HL-60 (cell line): Measurements from ENCODE around the gene GABBR2.

Experiments used
- DNase-seq, 2 experiments: peaks; one replicate each; pipeline ENCODE4 v3.0.0-alpha.2; 2010 to 2020; ENCODE audit warnings: low read depth in 1 of 2, low spot score in 1 of 2
- H3K27ac ChIP-seq: fragments of 250-450 bp; sonication (Bioruptor Pico); replicated peaks from 2 replicates; pipeline ENCODE4 v1.5.1; 2020; ENCODE audit warnings: mild to moderate bottlenecking, moderate library complexity
- H3K27me3 ChIP-seq: fragments of 250-450 bp; sonication (Bioruptor Pico); 2 replicates; pipeline ENCODE4 v1.5.1; 2021; ENCODE audit warnings: mild to moderate bottlenecking, moderate library complexity; ENCODE audit not compliant: insufficient read depth, poor library complexity, severe bottlenecking
- H3K4me3 ChIP-seq: replicated peaks from 2 replicates; pipeline ENCODE4 v1.5.1; 2011; ENCODE audit warnings: mild to moderate bottlenecking, control low read depth, low read length; ENCODE audit not compliant: insufficient read depth
- GABPA ChIP-seq: IDR thresholded peaks from 2 replicates; pipeline ENCODE4 v1.6.1; 2012; ENCODE audit warnings: low read depth
- POLR2AphosphoS5 ChIP-seq: IDR thresholded peaks from 2 replicates; pipeline ENCODE4 v1.6.1; 2012; ENCODE audit warnings: low read depth
- SPI1 ChIP-seq: IDR thresholded peaks from 2 replicates; pipeline ENCODE4 v1.6.1; 2012; ENCODE audit warnings: low read depth, mild to moderate bottlenecking, borderline replicate concordance
- TF ChIP-seq, protein P1 (sequence below): IDR thresholded peaks from one replicate; pipeline ENCODE4 v1.5.1; 2011; ENCODE audit warnings: low read length, control low read depth, inconsistent platforms; ENCODE audit not compliant: insufficient read depth
- TF ChIP-seq, protein P2 (sequence below): IDR thresholded peaks from 2 replicates; pipeline ENCODE4 v1.6.1; 2012; ENCODE audit warnings: low read depth; ENCODE audit not compliant: insufficient replicate concordance

GABBR2 gene

DNA sequence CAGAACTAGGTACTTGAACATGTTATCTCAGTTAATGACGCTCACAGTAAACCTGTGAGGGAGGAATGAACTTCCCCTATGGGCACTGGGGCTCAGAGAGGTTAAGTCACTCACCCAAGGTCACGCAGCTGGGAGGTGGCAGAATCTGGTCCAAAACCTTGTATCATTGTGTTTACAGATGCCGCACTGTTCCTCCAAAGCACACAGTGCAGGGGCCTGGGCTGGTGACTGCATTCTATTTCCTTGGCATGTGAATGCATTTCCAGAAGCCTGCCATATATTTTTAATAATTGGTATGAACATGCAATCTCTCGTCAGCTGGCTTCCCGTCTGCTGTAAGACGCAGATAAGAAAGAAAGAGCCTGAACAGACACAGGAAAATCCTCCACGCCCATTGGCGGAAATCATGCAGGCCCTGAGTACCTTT is 376.3 kb downstream of the GABBR2 start:
- Histone ChIP-seq H3K4me3 (no peak overlapping the region), H3K27me3 (peaks cover 4% of the 10 kb centered on the region), H3K27ac (no peak overlapping the region)
- TF ChIP-seq, protein P1, sequence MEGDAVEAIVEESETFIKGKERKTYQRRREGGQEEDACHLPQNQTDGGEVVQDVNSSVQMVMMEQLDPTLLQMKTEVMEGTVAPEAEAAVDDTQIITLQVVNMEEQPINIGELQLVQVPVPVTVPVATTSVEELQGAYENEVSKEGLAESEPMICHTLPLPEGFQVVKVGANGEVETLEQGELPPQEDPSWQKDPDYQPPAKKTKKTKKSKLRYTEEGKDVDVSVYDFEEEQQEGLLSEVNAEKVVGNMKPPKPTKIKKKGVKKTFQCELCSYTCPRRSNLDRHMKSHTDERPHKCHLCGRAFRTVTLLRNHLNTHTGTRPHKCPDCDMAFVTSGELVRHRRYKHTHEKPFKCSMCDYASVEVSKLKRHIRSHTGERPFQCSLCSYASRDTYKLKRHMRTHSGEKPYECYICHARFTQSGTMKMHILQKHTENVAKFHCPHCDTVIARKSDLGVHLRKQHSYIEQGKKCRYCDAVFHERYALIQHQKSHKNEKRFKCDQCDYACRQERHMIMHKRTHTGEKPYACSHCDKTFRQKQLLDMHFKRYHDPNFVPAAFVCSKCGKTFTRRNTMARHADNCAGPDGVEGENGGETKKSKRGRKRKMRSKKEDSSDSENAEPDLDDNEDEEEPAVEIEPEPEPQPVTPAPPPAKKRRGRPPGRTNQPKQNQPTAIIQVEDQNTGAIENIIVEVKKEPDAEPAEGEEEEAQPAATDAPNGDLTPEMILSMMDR = no peak
- no peak for TF ChIP-seq GABPA
- TF ChIP-seq, protein P2, sequence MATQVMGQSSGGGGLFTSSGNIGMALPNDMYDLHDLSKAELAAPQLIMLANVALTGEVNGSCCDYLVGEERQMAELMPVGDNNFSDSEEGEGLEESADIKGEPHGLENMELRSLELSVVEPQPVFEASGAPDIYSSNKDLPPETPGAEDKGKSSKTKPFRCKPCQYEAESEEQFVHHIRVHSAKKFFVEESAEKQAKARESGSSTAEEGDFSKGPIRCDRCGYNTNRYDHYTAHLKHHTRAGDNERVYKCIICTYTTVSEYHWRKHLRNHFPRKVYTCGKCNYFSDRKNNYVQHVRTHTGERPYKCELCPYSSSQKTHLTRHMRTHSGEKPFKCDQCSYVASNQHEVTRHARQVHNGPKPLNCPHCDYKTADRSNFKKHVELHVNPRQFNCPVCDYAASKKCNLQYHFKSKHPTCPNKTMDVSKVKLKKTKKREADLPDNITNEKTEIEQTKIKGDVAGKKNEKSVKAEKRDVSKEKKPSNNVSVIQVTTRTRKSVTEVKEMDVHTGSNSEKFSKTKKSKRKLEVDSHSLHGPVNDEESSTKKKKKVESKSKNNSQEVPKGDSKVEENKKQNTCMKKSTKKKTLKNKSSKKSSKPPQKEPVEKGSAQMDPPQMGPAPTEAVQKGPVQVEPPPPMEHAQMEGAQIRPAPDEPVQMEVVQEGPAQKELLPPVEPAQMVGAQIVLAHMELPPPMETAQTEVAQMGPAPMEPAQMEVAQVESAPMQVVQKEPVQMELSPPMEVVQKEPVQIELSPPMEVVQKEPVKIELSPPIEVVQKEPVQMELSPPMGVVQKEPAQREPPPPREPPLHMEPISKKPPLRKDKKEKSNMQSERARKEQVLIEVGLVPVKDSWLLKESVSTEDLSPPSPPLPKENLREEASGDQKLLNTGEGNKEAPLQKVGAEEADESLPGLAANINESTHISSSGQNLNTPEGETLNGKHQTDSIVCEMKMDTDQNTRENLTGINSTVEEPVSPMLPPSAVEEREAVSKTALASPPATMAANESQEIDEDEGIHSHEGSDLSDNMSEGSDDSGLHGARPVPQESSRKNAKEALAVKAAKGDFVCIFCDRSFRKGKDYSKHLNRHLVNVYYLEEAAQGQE = no peak
- no peak for TF ChIP-seq POLR2AphosphoS5
- no peak for TF ChIP-seq SPI1
- no peak for DNase-seq

DNA sequence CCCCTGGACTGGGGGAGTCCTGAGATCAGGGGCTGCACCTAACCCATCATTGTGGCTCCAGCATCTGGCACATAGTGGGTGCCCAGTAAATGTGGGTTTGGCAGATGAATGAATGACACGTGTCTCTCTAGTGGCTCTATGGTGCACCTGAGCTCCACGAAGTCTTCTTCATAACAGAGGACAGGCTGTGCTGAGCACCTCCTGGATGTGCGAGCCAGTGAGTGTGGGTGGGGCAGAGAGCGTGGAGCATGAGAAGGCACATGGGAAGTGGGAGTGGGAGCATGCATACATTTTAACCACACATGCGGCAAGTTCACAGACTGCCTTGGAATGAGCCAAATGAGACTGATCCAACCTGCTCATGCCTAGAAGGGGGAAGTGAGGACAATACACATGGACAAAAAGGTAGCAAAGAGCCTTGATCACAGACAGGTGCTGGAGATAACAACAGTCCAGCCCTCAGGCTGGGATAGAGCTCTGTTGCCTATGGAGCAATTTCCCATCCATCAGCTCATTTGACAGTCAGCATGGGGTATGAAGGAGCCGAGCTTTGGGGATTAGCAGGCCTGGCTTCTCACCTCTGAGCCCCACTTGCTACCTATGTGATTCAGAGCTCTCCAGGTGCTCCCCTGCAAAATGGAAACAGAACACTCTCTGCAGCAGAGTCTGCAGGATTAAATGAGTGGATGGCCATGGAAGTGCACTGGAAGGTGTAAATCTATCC is 377.0 kb downstream of the GABBR2 start:
- Histone ChIP-seq H3K4me3 (no peak overlapping the region), H3K27me3 (peaks cover 4% of the 10 kb centered on the region), H3K27ac (no peak overlapping the region)
- TF ChIP-seq GABPA (no peak), POLR2AphosphoS5 (no peak), SPI1 (no peak)
- TF ChIP-seq, protein P2 = no peak
- TF ChIP-seq, protein P1 = no peak
- no peak for DNase-seq

DNA sequence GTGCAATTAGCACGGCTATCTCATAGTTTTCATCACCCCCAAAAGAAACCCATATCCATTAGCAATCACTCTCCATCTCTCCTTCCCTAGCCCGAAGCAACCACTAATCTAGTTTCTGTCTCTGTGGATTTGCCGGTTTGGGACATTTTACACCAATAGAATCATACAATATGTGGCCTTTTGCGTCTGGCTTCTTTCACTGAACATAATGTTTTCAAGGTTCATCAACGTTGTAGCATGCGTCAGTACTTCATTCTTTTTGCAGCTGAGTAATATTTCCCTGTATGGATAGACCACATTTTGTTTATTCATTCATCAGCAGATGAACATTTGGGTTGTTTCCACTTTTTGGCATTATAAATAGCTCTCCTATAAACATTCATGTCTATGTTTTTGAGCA is 377.9 kb downstream of the GABBR2 start:
- Histone ChIP-seq H3K4me3 (no peak overlapping the region), H3K27ac (no peak overlapping the region), H3K27me3 (peaks cover 4% of the 10 kb centered on the region)
- no peak for DNase-seq
- TF ChIP-seq GABPA = no peak

DNA sequence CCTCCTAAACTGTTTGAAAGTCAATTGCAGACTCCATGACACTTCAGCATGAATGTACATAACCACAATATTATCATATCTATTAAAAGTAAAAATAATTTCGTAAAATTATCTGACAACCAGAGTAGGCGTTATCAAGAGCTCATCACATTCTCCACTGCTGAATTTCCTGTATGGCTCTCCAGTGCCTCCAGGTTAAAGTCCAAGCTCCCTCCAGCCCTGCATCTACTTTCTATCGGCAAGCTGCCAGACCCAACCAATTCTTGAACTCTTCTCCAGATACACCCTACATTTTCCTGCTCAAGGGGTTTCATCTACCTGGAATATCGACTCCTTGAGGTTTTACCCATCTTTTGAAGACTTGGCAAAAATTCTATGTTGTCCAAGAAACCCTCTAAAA is 378.8 kb downstream of the GABBR2 start:
- DNase-seq = no peak
- no peak for TF ChIP-seq POLR2AphosphoS5
- no peak for TF ChIP-seq SPI1
- TF ChIP-seq, protein P1 = no peak
- no peak overlapping the region for H3K27ac ChIP-seq
- peaks cover 4% of the 10 kb centered on the region for H3K27me3 ChIP-seq
- no peak overlapping the region for H3K4me3 ChIP-seq
